OCI-LY1 (cell line): ENCODE data around the gene UBQLN4.

Experiments used
- CTCF ChIP-seq: fragments of 200-600 bp; sonication (generic), shearing (Covaris generic); IDR thresholded peaks from 2 replicates; pipeline ENCODE4 v1.5.1; 2017; ENCODE audit warnings: mild to moderate bottlenecking, antibody characterized with exemption, low read length, moderate library complexity, mixed read lengths
- EZH2 ChIP-seq: fragments of 200-600 bp; sonication (generic), shearing (Covaris generic); IDR thresholded peaks from 2 replicates; pipeline ENCODE4 v1.8.0; 2017; ENCODE audit warnings: borderline replicate concordance, mixed run types, mild to moderate bottlenecking, antibody characterized with exemption, low read length, moderate library complexity, mixed read lengths

- TF ChIP-seq CTCF (no peak), EZH2 (no peak)
Measured at GRCh38 chr1:156012051-156012817, 41.4 kb downstream of the UBQLN4 start.
